Astrocyte of the cerebellum (primary cell): ENCODE data around the gene NHS.

Source experiments
- DNase-seq: peaks from one replicate; pipeline ENCODE4 v3.0.0-alpha.2; 2011; ENCODE audit warnings: low read depth
- H3K4me3 ChIP-seq: 2 replicates; pipeline ENCODE4 v1.5.1; 2011; ENCODE audit warnings: mild to moderate bottlenecking, low read depth, low read length, moderate library complexity
- in situ Hi-C: cut with HindIII; loops from 2 replicates; pipeline ENCODE4 v1.10.0; 2017; ENCODE audit warnings: low sequenced_read_pairs
- TF ChIP-seq, protein P1 (sequence below): IDR thresholded peaks from 2 replicates; pipeline ENCODE4 v1.5.1; 2012; ENCODE audit warnings: low read length, low read depth, moderate library complexity, mild to moderate bottlenecking; ENCODE audit errors: missing control alignments

Gene NHS

GRCh38 chrX:17713288-17713687 lies 338.3 kb downstream of the NHS start:
- H3K4me3 ChIP-seq = no peak overlapping the region
- TF ChIP-seq, protein P1, sequence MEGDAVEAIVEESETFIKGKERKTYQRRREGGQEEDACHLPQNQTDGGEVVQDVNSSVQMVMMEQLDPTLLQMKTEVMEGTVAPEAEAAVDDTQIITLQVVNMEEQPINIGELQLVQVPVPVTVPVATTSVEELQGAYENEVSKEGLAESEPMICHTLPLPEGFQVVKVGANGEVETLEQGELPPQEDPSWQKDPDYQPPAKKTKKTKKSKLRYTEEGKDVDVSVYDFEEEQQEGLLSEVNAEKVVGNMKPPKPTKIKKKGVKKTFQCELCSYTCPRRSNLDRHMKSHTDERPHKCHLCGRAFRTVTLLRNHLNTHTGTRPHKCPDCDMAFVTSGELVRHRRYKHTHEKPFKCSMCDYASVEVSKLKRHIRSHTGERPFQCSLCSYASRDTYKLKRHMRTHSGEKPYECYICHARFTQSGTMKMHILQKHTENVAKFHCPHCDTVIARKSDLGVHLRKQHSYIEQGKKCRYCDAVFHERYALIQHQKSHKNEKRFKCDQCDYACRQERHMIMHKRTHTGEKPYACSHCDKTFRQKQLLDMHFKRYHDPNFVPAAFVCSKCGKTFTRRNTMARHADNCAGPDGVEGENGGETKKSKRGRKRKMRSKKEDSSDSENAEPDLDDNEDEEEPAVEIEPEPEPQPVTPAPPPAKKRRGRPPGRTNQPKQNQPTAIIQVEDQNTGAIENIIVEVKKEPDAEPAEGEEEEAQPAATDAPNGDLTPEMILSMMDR = no peak
- no peak for DNase-seq
- in situ Hi-C loops = no loop called here

GRCh38 chrX:17718649-17719165 lies 343.7 kb downstream of the NHS start:
- TF ChIP-seq, protein P1 = no peak
- no peak overlapping the region for H3K4me3 ChIP-seq
- in situ Hi-C loops = no loop called here
- DNase-seq = no peak

DNA sequence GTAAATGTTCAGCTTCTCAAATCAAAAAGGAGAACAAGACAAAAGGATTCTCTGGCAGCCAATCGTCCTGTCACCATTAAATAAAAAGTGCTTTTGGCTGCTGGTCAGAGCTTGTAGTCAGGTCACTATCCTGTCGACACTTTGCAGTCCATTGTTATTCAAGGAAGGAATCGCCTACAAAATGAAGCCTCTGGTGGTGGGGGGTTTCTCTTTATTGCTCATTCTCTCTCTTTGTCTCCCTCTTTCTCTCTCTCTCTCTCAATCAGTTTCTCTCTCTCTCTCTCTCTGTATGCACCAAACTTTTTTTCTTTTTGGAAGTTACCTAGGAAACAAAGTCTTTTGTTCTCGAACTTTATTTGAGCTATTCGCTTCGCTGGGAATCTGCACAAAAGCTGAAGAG lies 344.7 kb downstream of the NHS start:
- no peak overlapping the region for H3K4me3 ChIP-seq
- in situ Hi-C loops = no loop called here
- TF ChIP-seq, protein P1 = no peak
- DNase-seq = no peak

DNA sequence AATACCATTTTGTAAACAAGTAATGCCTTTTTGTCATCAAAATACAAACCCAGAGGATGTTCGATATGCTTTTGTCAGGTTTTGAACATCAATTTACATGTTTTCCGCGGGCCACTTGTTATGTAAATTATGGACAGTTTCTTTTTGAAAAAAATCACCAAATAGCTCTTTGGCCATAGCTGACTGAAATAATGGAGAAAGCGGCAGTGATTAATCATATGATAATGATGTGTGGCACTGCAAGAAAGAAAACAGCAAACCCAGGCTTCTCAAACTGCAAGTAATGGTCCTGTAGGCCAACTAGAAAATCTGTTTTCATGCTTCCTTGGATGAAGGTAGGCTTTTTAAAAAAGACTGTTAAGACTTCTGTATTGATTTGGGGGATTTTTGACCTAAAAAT lies 346.7 kb downstream of the NHS start:
- TF ChIP-seq, protein P1 = no peak
- in situ Hi-C loops = no loop called here
- DNase-seq = no peak
- no peak overlapping the region for H3K4me3 ChIP-seq

DNA sequence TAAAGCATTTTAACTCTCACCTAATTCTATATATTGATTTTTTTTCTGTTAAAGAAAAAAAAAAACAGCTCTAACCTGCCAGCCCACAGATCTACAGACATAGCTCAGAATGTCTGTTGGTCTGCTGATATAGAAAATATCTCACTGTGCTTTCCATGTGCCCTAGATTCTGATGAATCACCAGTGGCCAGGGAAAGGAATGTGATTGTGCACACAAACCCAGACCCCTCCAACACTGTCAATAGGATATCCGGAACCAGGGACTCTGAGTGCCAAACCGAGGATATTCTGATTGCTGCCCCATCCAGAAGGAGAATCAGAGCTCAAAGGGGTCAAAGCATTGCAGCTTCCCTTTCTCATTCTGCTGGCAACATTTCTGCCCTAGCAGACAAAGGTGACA lies 350.2 kb downstream of the NHS start:
- no peak for DNase-seq
- in situ Hi-C loops = no loop called here
- TF ChIP-seq, protein P1 = no peak
- no peak overlapping the region for H3K4me3 ChIP-seq

- in situ Hi-C loops = no loop called here
- DNase-seq = no peak
- H3K4me3 ChIP-seq = no peak overlapping the region
- TF ChIP-seq, protein P1 = no peak
These were observed 357.3 kb downstream of the NHS start for GRCh38 chrX:17732138-17732783.
